Right lobe of liver (tissue), 6 donors: ENCODE measurements around the gene DNAJB1. TPM values are rescaled to one million over a fixed set of nuclear protein-coding genes. Genes with fewer than 3 reads are reported as not detected.

ENCODE experiments used
- ATAC-seq, 4 donors: fragments of 200-7000 bp; cut with Tn5 transposase; one replicate each; pipeline ENCODE4 v1.9.1; 2020; ENCODE audit warnings: mild to moderate bottlenecking in 4 of 4, moderate library complexity in 4 of 4
- DNase-seq, 3 donors: peaks; one replicate each; pipeline ENCODE4 v3.0.0-alpha.2; 2020
- H3K27ac ChIP-seq, 3 donors: fragments of 200-600 bp; one replicate each; pipeline ENCODE4 v1.8.0; 2022
- H3K27me3 ChIP-seq, 2 donors: fragments of 200-600 bp; one replicate each; pipeline ENCODE4 v1.8.0; 2022
- H3K36me3 ChIP-seq, 4 donors: fragments of 200-600 bp; sonication (generic) in 1 of 4; one replicate each; pipeline versions ENCODE4 v1.5.1 to v1.8.0; 2017 to 2022; ENCODE audit warnings: control low read depth in 1 of 4
- H3K4me1 ChIP-seq, 4 donors: fragments of 200-600 bp; sonication (generic) in 1 of 4; one replicate each; pipeline versions ENCODE4 v1.5.1 to v1.8.0; 2017 to 2022; ENCODE audit warnings: control low read depth in 1 of 4
- H3K4me3 ChIP-seq, 3 donors: fragments of 200-600 bp; one replicate each; pipeline ENCODE4 v1.8.0; 2022
- H3K9me3 ChIP-seq, 4 donors: fragments of 200-600 bp; sonication (generic) in 1 of 4; one replicate each; pipeline versions ENCODE4 v1.5.1 to v1.8.0; 2017 to 2022; ENCODE audit warnings: control low read depth in 1 of 4
- POLR2A ChIP-seq: fragments of 450-650 bp; IDR thresholded peaks from one replicate; pipeline ENCODE4 v1.6.1; 2017; ENCODE audit warnings: antibody characterized with exemption, mild to moderate bottlenecking
- whole genome bisulfite sequencing: methylation state at CpG from one replicate; pipeline ENCODE4 v1.1.6; 2018; ENCODE audit warnings: low coverage, low lambda C conversion rate; ENCODE audit not compliant: insufficient coverage; ENCODE audit errors: missing lambda C conversion rate; 5-methylcytosine and 5-hydroxymethylcytosine counted together
- intact Hi-C, 2 donors: fragments of 100-400 bp; cut with DNase I; formaldehyde crosslinking; loops; one replicate each; pipeline versions ENCODE4 v1.11.2 to v1.14.1; 2022
- total RNA-seq, 6 experiments: library from RNA; depleted of rRNA in 2 of 6; stranded (reverse); fragments of >200 nt in 2 of 6; fragmentation: NEBNext Ultra II Directional in 3 of 6; extraction: Animal tissue kit (Norgen Biotek cat#: 25700) in 3 of 6; gene quantifications; one replicate each; pipeline versions ENCODE4 v1.1.0 to v1.2.4, GENCODE V29; 2016 to 2023
- TF ChIP-seq, protein P1 (sequence below), 4 donors: fragments of 200-600 bp in 3 of 4; fragments of 450-650 bp in 1 of 4; IDR thresholded peaks; one replicate each; pipeline versions ENCODE4 v1.5.1 to v1.8.0; 2016 to 2022; ENCODE audit warnings: antibody characterized with exemption in 4 of 4, mild to moderate bottlenecking in 2 of 4
- donor health status: DM: no; HTN: yes; CAD: no.
- donor health status: DM: no; HTN: no; CAD: no.
- donor health status: DM: no; HTN: no; CAD: no.
- donor health status: DM: no; HTN: yes; CAD: no.
- donor health status: DM: no; HTN: yes; CAD: no.

DNAJB1 gene
- total RNA-seq, 6 experiments from 2014 or later, result 35.7 to 76.8 (median 52.1) TPM

- Histone ChIP-seq H3K4me3 (no peak overlapping the region), H3K36me3 (peaks cover 0 to 27% (median 15%) of the 10 kb centered on the region in 4 donors), H3K9me3 (no peaks in the 10 kb centered on the region), H3K4me1 (peaks cover 0 to 65% (median 22%) of the 10 kb centered on the region in 4 donors), H3K27ac (peak overlapping the region; percentile 12 to 100 (median 100)), H3K27me3 (no peaks in the 10 kb centered on the region)
- DNase-seq (no peak), ATAC-seq (no peak)
- WGBS, result 79% methylated on average over 13 of the region's 14 CpGs
- no peak for TF ChIP-seq POLR2A
- TF ChIP-seq, protein P1, sequence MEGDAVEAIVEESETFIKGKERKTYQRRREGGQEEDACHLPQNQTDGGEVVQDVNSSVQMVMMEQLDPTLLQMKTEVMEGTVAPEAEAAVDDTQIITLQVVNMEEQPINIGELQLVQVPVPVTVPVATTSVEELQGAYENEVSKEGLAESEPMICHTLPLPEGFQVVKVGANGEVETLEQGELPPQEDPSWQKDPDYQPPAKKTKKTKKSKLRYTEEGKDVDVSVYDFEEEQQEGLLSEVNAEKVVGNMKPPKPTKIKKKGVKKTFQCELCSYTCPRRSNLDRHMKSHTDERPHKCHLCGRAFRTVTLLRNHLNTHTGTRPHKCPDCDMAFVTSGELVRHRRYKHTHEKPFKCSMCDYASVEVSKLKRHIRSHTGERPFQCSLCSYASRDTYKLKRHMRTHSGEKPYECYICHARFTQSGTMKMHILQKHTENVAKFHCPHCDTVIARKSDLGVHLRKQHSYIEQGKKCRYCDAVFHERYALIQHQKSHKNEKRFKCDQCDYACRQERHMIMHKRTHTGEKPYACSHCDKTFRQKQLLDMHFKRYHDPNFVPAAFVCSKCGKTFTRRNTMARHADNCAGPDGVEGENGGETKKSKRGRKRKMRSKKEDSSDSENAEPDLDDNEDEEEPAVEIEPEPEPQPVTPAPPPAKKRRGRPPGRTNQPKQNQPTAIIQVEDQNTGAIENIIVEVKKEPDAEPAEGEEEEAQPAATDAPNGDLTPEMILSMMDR (IDR thresholded peaks at IDR 0.05), result no peak
- intact Hi-C loops, result no loop called here
These were observed 5.7 kb downstream of the DNAJB1 start for GRCh38 chr19:14512406-14512961.

DNA sequence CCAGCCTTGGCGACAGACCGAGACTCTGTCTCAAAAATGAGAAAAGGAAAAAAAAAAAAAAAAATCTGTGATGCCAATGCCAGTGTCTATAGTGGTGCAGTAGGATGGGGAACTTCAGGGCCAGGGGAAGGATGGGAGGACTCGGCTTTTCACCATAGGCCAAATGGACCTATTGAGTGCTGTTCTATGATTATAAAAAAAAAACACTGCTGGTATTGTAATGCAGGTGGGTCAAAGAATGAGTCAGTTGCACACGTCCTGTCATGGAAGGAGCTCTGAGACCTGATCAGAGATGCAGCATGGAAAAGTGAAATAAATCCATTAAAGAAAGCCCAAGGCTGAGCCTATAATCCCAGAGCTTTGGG lies 7.0 kb downstream of the DNAJB1 start:
- H3K4me1 ChIP-seq, result peaks cover 0 to 63% (median 22%) of the 10 kb centered on the region in 4 donors
- peaks cover 0 to 22% (median 11%) of the 10 kb centered on the region in 4 donors for H3K36me3 ChIP-seq
- no peaks in the 10 kb centered on the region for H3K27me3 ChIP-seq
- 75% methylated on average over 4 of the region's 4 CpGs for WGBS
- peak overlapping the region in 1 of 3 donors; percentile 47 for H3K27ac ChIP-seq
- H3K9me3 ChIP-seq, result no peaks in the 10 kb centered on the region
- no peak for ATAC-seq
- H3K4me3 ChIP-seq, result no peak overlapping the region
- DNase-seq, result no peak
- TF ChIP-seq POLR2A, result no peak
- TF ChIP-seq, protein P1 (IDR thresholded peaks at IDR 0.05), result no peak
- intact Hi-C loops, result no loop called here

DNA sequence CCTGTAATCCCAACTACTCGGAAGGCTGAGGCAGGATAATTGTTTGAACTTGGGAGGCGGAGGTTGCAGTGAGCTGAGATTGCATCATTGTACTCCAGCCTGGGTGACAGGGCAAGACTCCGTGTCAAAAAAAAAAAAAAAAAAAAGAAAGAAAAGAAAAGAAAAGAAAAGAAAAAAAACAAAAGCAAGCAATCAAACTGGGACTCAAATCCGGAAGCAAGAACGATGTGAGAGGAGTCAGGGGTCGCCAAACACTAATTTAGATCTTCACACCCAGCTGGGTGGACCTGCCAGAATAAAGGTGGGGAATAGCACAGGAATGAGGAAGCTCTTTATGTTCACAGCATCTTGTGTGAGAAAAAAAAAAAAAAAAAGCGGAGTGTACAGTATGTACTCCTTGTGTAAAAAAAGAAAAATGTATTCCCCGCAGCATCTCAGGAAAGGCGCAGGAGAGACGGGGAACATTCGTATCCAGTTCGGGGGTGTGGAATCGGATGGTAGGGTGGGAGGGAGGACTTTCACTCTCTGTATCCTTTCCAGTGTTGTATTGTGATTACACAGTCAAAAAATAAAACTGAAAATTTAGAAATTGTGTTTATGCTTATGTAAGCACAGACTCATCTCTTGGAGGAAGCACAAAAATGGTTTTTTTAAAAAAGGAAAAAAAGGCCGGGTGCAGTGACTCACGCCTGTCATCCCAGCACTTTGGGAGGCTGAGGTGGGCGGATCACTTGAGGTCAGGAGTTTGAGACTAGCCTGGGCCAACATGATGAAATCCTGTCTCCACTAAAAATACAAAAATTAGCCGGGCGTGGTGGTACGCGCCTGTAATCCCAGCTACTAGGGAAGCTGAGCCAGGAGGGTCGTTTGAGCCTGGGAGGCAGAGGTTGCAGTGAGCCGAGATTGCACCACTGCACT lies 7.6 kb downstream of the DNAJB1 start:
- ATAC-seq, result peak; percentile 4 to 46 (median 36)
- Histone ChIP-seq H3K36me3 (peaks cover 0 to 16% (median 7%) of the 10 kb centered on the region in 4 donors), H3K9me3 (no peaks in the 10 kb centered on the region), H3K4me3 (no peak overlapping the region), H3K4me1 (peaks cover 0 to 56% (median 21%) of the 10 kb centered on the region in 4 donors), H3K27me3 (no peaks in the 10 kb centered on the region), H3K27ac (peak overlapping the region in 2 of 3 donors; percentile 47 to 73)
- DNase-seq, result no peak
- no peak for TF ChIP-seq POLR2A
- TF ChIP-seq, protein P1 (IDR thresholded peaks at IDR 0.05), result no peak
- intact Hi-C loops, result no loop called here
- WGBS, result 24% methylated on average over 22 of the region's 22 CpGs

DNA sequence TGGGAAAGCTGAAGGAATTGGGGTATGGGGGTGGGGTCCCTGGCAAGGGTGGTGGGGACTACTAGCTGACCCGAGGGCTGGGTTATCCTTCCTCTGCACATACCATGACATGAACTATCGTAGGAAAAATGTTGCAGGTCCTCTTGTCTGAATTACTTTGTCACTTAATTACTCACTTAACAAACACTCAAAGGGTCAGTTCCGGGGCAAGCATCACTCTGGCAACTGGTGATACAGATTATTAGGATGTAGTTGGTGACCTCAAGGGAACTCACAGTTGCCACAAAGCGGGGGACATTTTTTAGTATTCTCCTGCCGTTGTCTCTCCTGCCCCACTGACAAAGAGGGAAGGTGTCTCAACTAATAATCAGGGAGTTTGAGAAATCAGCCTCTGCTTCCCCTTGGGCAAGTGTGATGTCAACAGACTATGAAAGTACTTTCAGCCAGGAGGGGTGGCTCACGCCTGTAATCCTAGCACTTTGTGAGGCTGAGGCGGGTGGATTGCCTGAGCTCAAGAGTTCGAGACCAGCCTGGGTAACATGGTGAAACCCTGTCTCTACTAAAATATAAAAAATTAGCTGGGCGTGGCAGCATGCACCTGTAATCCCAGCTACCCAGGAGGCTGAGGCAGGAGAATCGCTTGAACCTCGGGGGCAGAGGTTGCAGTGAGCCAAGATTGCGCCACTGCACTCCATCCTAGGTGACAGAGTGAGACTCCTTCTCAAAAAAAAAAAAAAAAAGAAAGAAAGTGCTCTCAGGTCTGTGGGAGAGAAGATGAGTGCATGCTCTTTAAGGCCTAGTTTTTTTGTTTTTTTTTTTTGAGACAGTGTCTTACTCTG lies 10.3 kb downstream of the DNAJB1 start:
- WGBS, result 39% methylated on average over 8 of the region's 12 CpGs
- H3K36me3 ChIP-seq, result no peaks in the 10 kb centered on the region
- no peak overlapping the region for H3K4me3 ChIP-seq
- H3K4me1 ChIP-seq, result peaks cover 0 to 33% (median 8%) of the 10 kb centered on the region in 4 donors
- ATAC-seq (peak in 1 of 4 donors; percentile 7), DNase-seq (no peak)
- H3K27ac ChIP-seq, result no peak overlapping the region
- TF ChIP-seq, protein P1 (IDR thresholded peaks at IDR 0.05), result no peak
- intact Hi-C loops, result loop anchor here in 1 of 2 donors (10.0 kb wide), 1 partner anchor 47 kb away; no protein-coding TSS in a partner anchor
- H3K9me3 ChIP-seq, result no peaks in the 10 kb centered on the region
- no peaks in the 10 kb centered on the region for H3K27me3 ChIP-seq
